Activated CD4-positive, alpha-beta memory T cell treated with anti-CD3 and anti-CD28 coated beads, Interleukin-2, amount 10 ng/mL, durations not matched to agents 7 days and 5 days (primary cell): ENCODE data around the gene CRTC1. TPM values are rescaled to one million over a fixed set of nuclear protein-coding genes. Genes with fewer than 3 reads are reported as not detected.

Experiments
- CTCF ChIA-PET: fragments of 350-600 bp; sonication (Branson Sonifier 250); formaldehyde crosslinking; loops from one replicate; lab custom pipeline; 2021; ENCODE audit warnings: antibody characterized with exemption, inconsistent platforms; lab: Charles Lee
- POLR2A ChIA-PET: fragments of 350-600 bp; sonication (Branson Sonifier 250); formaldehyde crosslinking; loops from one replicate; lab custom pipeline; 2021; ENCODE audit warnings: antibody characterized with exemption; lab: Charles Lee
- DNase-seq: peaks from one replicate; pipeline ENCODE4 v3.0.0-alpha.2; 2020
- H3K27ac Mint-ChIP-seq: one replicate; pipeline ENCODE4 v1.8.0; 2021; ENCODE audit warnings: mild to moderate bottlenecking, mixed read lengths
- H3K27me3 Mint-ChIP-seq: one replicate; pipeline ENCODE4 v1.8.0; 2021; ENCODE audit warnings: mixed read lengths
- H3K36me3 Mint-ChIP-seq: one replicate; pipeline ENCODE4 v1.8.0; 2021; ENCODE audit warnings: low read depth, mixed read lengths
- H3K4me1 Mint-ChIP-seq: one replicate; pipeline ENCODE4 v1.8.0; 2021; ENCODE audit warnings: mixed read lengths
- H3K4me3 Mint-ChIP-seq: one replicate; pipeline ENCODE4 v1.8.0; 2021; ENCODE audit warnings: mild to moderate bottlenecking, mixed read lengths
- H3K9me3 Mint-ChIP-seq: one replicate; pipeline ENCODE4 v1.8.0; 2021; ENCODE audit warnings: mixed read lengths
- total RNA-seq, 2 experiments: library from RNA; stranded (reverse); gene quantifications; one replicate each; pipeline ENCODE4 v1.2.3, GENCODE V29; 2021

The CRTC1 gene
- total RNA-seq, 2 experiments from 2014 or later: 5.3 TPM

- Mint-ChIP-seq H3K27ac (no peak overlapping the region), H3K4me1 (no peaks in the 10 kb centered on the region), H3K27me3 (no peaks in the 10 kb centered on the region), H3K9me3 (no peaks in the 10 kb centered on the region), H3K4me3 (no peak overlapping the region), H3K36me3 (no peaks in the 10 kb centered on the region)
- no peak for DNase-seq
- ChIA-PET POLR2A (no interaction called here), CTCF (no interaction called here)
Measured at GRCh38 chr19:18735752-18736151, 52.3 kb downstream of the CRTC1 start.

DNA sequence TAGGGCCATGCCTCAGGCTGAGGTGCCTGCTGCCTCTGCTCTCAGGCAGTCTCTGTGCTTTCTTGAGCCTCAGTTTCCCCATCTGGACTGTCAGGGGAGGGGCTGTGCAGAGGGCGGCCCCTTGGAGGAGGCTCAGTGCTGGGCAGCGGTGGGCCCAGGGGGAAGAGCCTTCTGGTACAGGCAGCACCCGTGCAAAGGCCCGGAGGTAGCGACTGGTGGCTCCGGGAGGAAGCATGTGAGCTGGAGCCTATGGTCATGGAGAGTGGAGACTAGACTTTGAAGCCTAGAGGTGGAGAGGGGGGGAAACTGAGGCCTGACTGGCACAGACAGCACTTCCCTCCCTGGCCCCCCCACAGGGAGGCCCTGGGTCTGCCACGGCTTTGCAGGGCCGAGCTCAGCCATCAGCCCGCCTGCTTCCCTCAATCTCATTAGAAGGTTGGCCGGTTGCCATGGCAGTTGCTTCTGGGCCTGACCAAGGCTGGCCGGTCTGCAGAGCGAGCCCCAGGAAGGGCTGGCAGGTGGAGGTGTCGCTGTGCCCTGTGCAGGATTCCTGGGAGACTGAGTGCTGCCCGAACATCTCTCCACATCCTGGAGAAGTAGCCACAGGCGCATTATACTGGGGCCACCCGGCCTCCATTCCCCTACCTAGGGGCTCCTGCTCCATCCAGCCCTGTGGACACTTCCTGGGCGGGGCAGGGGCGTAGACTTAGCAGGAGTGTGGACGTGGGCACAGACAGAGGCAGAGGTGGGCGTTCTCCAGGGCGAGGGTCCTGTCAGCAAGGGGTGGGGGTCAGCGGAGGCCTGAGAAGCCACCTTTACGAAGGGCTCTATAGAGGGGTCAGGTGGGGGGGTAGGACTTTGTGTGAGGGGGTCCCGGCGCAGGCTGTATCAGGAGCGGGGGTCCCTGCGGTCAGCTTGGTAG, 53.2 kb downstream of the CRTC1 start:
- CTCF ChIA-PET: no interaction called here
- Mint-ChIP-seq H3K36me3 (no peaks in the 10 kb centered on the region), H3K27me3 (no peaks in the 10 kb centered on the region), H3K9me3 (no peaks in the 10 kb centered on the region), H3K4me3 (no peak overlapping the region), H3K4me1 (no peaks in the 10 kb centered on the region), H3K27ac (no peak overlapping the region)
- POLR2A ChIA-PET: no interaction called here
- no peak for DNase-seq

GRCh38 chr19:18737337-18737953, 54.0 kb downstream of the CRTC1 start:
- ChIA-PET CTCF (interaction anchor here (1.1 kb wide), 1 partner anchor 16 kb away, joined by 3 read pairs; no protein-coding TSS in a partner anchor), POLR2A (no interaction called here)
- no peak overlapping the region for H3K27ac Mint-ChIP-seq
- H3K27me3 Mint-ChIP-seq: no peaks in the 10 kb centered on the region
- no peaks in the 10 kb centered on the region for H3K4me1 Mint-ChIP-seq
- no peak for DNase-seq
- H3K9me3 Mint-ChIP-seq: no peaks in the 10 kb centered on the region
- no peak overlapping the region for H3K4me3 Mint-ChIP-seq
- no peaks in the 10 kb centered on the region for H3K36me3 Mint-ChIP-seq

GRCh38 chr19:18737954-18738351, 54.5 kb downstream of the CRTC1 start:
- CTCF ChIA-PET: interaction anchor here (1.1 kb wide), 1 partner anchor 15 kb away, joined by 3 read pairs; no protein-coding TSS in a partner anchor
- no peak overlapping the region for H3K27ac Mint-ChIP-seq

GRCh38 chr19:18738961-18739690, 55.6 kb downstream of the CRTC1 start:
- DNase-seq: no peak
- Mint-ChIP-seq H3K36me3 (no peaks in the 10 kb centered on the region), H3K9me3 (no peaks in the 10 kb centered on the region), H3K27ac (no peak overlapping the region), H3K4me1 (no peaks in the 10 kb centered on the region), H3K27me3 (no peaks in the 10 kb centered on the region), H3K4me3 (no peak overlapping the region)
- CTCF ChIA-PET: no interaction called here
- POLR2A ChIA-PET: no interaction called here

More at GRCh38 chr19:18737954-18738351, 54.5 kb downstream of the CRTC1 start:
- no peaks in the 10 kb centered on the region for H3K9me3 Mint-ChIP-seq
- H3K4me1 Mint-ChIP-seq: no peaks in the 10 kb centered on the region
- POLR2A ChIA-PET: no interaction called here
- H3K36me3 Mint-ChIP-seq: no peaks in the 10 kb centered on the region
- H3K4me3 Mint-ChIP-seq: no peak overlapping the region
- no peaks in the 10 kb centered on the region for H3K27me3 Mint-ChIP-seq
- DNase-seq: no peak

GRCh38 chr19:18741124-18742121, 57.9 kb downstream of the CRTC1 start:
- H3K4me3 Mint-ChIP-seq: no peak overlapping the region
- no peak for DNase-seq
- no peaks in the 10 kb centered on the region for H3K36me3 Mint-ChIP-seq
- ChIA-PET POLR2A (no interaction called here), CTCF (interaction anchor here (0.6 kb wide), 1 partner anchor 372 kb away, joined by 3 read pairs; no protein-coding TSS in a partner anchor)
- H3K9me3 Mint-ChIP-seq: no peaks in the 10 kb centered on the region
- no peaks in the 10 kb centered on the region for H3K4me1 Mint-ChIP-seq
- no peak overlapping the region for H3K27ac Mint-ChIP-seq
- no peaks in the 10 kb centered on the region for H3K27me3 Mint-ChIP-seq

GRCh38 chr19:18742324-18742723, 58.8 kb downstream of the CRTC1 start:
- DNase-seq: no peak
- Mint-ChIP-seq H3K36me3 (no peaks in the 10 kb centered on the region), H3K27ac (no peak overlapping the region), H3K27me3 (no peaks in the 10 kb centered on the region), H3K4me3 (no peak overlapping the region), H3K9me3 (no peaks in the 10 kb centered on the region), H3K4me1 (no peaks in the 10 kb centered on the region)
- ChIA-PET POLR2A (no interaction called here), CTCF (interaction anchor here (0.6 kb wide), 1 partner anchor 371 kb away, joined by 3 read pairs; no protein-coding TSS in a partner anchor)

DNA sequence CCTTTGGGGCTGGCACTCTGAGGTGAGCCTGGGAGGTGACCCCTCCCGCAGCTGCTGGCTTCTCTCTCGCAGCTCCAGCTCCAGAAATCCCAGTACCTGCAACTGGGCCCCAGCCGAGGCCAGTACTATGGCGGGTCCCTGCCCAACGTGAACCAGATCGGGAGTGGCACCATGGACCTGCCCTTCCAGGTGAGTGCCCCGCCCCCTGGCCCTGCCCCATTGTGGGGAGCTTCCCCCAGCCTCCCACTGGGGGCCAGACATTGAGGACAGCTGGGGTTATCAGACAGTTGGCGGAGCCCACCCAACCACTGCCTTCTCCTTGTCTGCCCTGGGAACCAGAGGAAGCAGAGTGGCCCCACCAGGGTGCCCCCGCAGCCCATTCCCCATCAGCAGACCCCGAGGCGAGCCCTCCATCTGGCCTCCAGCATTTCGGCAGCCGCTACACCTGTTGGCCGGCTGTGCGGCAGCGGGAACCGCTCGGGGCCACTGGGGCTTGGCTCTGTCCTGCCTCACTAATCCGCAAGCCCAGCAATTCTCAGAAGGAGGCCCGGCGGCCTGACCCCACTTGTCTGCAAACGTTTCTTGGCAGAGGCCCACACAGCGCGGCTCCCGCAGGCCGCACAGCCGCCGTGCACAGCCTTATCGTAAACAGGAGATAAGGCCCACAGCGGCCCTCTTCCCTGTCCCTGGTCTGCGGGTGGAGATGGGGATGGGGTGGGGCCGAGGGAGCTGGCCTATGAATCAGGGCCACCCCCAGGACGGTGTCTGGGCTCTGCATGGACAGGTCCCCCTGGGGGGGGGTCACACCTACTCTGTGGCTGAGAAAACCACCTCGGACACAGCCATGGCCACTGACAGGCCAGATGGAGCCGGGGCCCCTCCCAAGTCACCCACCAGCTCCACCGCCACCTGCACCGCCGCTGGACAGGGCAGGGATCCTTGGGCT, 59.6 kb downstream of the CRTC1 start:
- ChIA-PET CTCF (no interaction called here), POLR2A (no interaction called here)
- no peaks in the 10 kb centered on the region for H3K36me3 Mint-ChIP-seq
- H3K9me3 Mint-ChIP-seq: no peaks in the 10 kb centered on the region
- H3K27ac Mint-ChIP-seq: no peak overlapping the region
- no peaks in the 10 kb centered on the region for H3K4me1 Mint-ChIP-seq
- H3K27me3 Mint-ChIP-seq: no peaks in the 10 kb centered on the region
- DNase-seq: no peak
- H3K4me3 Mint-ChIP-seq: no peak overlapping the region

- ChIA-PET CTCF (no interaction called here), POLR2A (no interaction called here)
- H3K27me3 Mint-ChIP-seq: no peaks in the 10 kb centered on the region
- H3K36me3 Mint-ChIP-seq: no peaks in the 10 kb centered on the region
- DNase-seq: no peak
- H3K27ac Mint-ChIP-seq: no peak overlapping the region
- H3K4me1 Mint-ChIP-seq: no peaks in the 10 kb centered on the region
- no peak overlapping the region for H3K4me3 Mint-ChIP-seq
- H3K9me3 Mint-ChIP-seq: no peaks in the 10 kb centered on the region
Measured at GRCh38 chr19:18743784-18744418, 60.4 kb downstream of the CRTC1 start.

DNA sequence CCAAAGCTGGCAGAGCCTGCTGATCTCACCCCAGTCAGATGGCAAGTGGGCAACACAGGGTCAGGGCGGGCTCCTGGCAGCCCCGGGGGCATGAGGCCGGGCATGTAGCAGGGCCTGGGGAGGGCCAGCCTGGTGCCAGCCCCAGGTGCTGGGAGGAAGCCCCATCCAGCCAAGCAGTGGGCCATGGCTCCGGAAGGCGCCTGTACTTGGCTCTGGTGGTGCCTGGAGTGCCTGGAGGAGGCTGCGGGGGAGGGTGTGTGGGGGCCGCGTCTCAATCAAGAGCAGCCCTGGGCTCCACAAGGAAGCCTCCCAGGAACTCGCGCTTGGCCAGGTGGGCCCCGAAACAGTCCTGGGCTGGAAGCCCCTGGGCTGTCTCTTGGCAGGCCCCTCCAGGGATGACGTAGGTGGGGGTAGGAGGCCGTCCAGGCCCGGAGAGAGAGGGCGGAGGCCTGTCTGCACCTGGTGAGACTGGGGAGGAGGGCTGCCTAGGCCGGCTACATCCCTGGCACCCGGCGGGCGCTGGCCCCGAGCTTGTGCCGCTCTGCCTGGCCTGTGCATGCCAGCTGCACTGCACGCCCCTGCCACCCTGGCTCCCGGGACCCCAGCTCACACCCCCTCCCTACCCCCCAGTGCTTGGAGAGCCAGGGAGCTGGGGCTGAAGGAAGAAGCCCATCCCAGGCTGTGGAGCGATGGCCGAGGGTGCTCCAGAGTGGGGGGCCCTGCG, 61.7 kb downstream of the CRTC1 start:
- no peaks in the 10 kb centered on the region for H3K36me3 Mint-ChIP-seq
- H3K4me3 Mint-ChIP-seq: no peak overlapping the region
- CTCF ChIA-PET: no interaction called here
- POLR2A ChIA-PET: no interaction called here
- H3K4me1 Mint-ChIP-seq: no peaks in the 10 kb centered on the region
- no peaks in the 10 kb centered on the region for H3K9me3 Mint-ChIP-seq
- H3K27ac Mint-ChIP-seq: no peak overlapping the region
- H3K27me3 Mint-ChIP-seq: no peaks in the 10 kb centered on the region
- DNase-seq: no peak

DNA sequence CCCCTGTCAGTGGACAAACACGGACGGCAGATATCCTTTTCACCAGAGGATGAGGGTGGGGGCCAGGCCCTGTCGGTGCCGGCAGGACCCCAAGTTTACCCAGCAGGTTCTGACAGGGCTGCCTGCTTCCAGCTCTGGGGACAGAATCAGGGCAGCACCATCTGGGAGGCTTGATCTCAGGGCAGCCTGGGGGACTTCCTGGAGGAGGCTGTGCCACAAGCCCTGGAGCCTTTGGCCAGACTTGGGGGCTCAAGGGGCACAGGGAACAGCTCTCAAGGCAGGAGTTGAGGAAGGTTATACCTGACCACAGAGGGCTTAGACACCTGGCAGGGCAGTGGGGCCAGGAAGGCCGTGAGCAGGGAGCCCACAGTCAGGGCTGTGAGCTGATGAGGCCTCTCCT, 62.5 kb downstream of the CRTC1 start:
- Mint-ChIP-seq H3K36me3 (no peaks in the 10 kb centered on the region), H3K27me3 (no peaks in the 10 kb centered on the region), H3K27ac (no peak overlapping the region), H3K9me3 (no peaks in the 10 kb centered on the region), H3K4me1 (no peaks in the 10 kb centered on the region), H3K4me3 (no peak overlapping the region)
- CTCF ChIA-PET: no interaction called here
- POLR2A ChIA-PET: no interaction called here
- DNase-seq: no peak
